ENCODE results near the gene PHF23.

PHF23 gene

GRCh38 chr17:7233701-7234082 lies 5.6 kb downstream of the PHF23 start:
- Histone ChIP-seq H3K79me2 (ENCODE audit: insufficient read depth, low read length) (peaks cover 97% of the 10 kb centered on the region), H3K4me2 (ENCODE audit: insufficient read depth, low read length) (peak overlapping the region; percentile 99), H3K27ac (ENCODE audit: low read length) (peak overlapping the region; percentile 97), H2AFZ (ENCODE audit: low read depth, low read length) (peak overlapping the region; percentile 75), H3K27me3 (ENCODE audit: insufficient read depth, low read length, poor library complexity) (no peaks in the 10 kb centered on the region), H3K4me1 (ENCODE audit: insufficient read depth, low read length) (peaks cover 61% of the 10 kb centered on the region), H3K9me3 (ENCODE audit: insufficient read depth, low read length, severe bottlenecking) (no peaks in the 10 kb centered on the region), H3K4me3 (ENCODE audit: low read depth in 1 of 2, low read length in 2 of 2) (peak overlapping the region; percentile 83 to 93), H3K36me3 (ENCODE audit: insufficient read depth, low read length) (peaks cover 61% of the 10 kb centered on the region), H3K9ac (ENCODE audit: low read depth, low read length) (peak overlapping the region; percentile 90), H4K20me1 (ENCODE audit: insufficient read depth, low read length) (peaks cover 57% of the 10 kb centered on the region)
- TF ChIP-seq CTCF (IDR thresholded peaks at IDR 0.05; ENCODE audit: borderline replicate concordance, extremely low read depth, low read length, poor library complexity, severe bottlenecking), result no peak
- no peak for TF ChIP-seq EZH2 (IDR thresholded peaks at IDR 0.05; ENCODE audit: borderline replicate concordance, low read depth, low read length, severe bottlenecking)
- DNase-seq (no peak), ATAC-seq (ENCODE audit: insufficient read depth, low read depth) (peak; percentile 11)

DNA sequence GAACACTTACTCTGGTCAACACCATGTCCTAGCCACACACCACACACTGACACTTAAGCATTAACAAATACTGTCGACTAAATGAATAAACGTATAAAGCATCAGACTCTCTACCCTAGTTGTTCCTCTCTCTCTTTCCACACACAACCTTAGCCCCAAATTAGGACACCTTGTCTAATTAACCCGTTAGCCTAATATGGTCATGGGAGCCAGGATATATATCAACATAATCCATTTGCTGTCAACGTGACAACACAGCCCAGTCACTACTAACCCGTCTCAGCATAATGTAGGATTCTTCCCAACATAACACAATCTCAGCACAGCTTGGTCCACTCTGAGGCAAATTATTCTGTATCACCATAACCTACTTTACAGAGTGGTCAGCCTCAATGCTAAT lies 7.1 kb downstream of the PHF23 start:
- H3K36me3 ChIP-seq (ENCODE audit: insufficient read depth, low read length), result peaks cover 74% of the 10 kb centered on the region
- no peak for ATAC-seq (ENCODE audit: insufficient read depth, low read depth)

DNA sequence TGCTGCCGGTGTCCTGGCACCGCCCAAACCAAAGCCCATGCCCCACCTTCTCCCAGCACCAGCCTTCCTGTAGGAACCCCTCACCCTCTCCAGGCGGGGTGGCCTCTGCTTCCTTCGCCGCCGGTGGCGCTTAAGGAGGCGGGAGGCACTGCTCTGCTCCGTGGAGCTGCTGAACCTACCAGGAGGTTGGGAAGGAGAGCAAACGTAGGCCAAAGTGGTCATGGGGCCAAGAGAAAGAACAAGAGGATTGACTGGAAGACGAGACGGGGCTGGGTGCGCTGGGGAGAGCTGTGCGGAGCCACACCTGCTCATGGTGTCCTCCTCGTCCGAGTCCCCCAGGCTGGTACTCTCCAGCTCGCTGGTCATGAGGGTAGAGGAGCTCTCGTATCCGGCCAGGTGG lies 9.8 kb downstream of the PHF23 start:
- TF ChIP-seq EZH2 (IDR thresholded peaks at IDR 0.05; ENCODE audit: borderline replicate concordance, low read depth, low read length, severe bottlenecking), result no peak
- no peak for TF ChIP-seq CTCF (IDR thresholded peaks at IDR 0.05; ENCODE audit: borderline replicate concordance, extremely low read depth, low read length, poor library complexity, severe bottlenecking)
- no peak for DNase-seq
- Histone ChIP-seq H3K9ac (ENCODE audit: low read depth, low read length) (no peak overlapping the region), H4K20me1 (ENCODE audit: insufficient read depth, low read length) (peaks cover 38% of the 10 kb centered on the region), H3K9me3 (ENCODE audit: insufficient read depth, low read length, severe bottlenecking) (no peaks in the 10 kb centered on the region), H3K36me3 (ENCODE audit: insufficient read depth, low read length) (peaks cover 73% of the 10 kb centered on the region), H2AFZ (ENCODE audit: low read depth, low read length) (no peak overlapping the region), H3K4me2 (ENCODE audit: insufficient read depth, low read length) (no peak overlapping the region), H3K27ac (ENCODE audit: low read length) (no peak overlapping the region), H3K4me1 (ENCODE audit: insufficient read depth, low read length) (peaks cover 29% of the 10 kb centered on the region), H3K79me2 (ENCODE audit: insufficient read depth, low read length) (peaks cover 55% of the 10 kb centered on the region), H3K4me3 (ENCODE audit: low read depth in 1 of 2, low read length in 2 of 2) (no peak overlapping the region), H3K27me3 (ENCODE audit: insufficient read depth, low read length, poor library complexity) (no peaks in the 10 kb centered on the region)
- no peak for ATAC-seq (ENCODE audit: insufficient read depth, low read depth)

More for the DNA sequence above, 7.1 kb downstream of the PHF23 start:
- Histone ChIP-seq H3K79me2 (ENCODE audit: insufficient read depth, low read length) (peaks cover 82% of the 10 kb centered on the region), H3K9me3 (ENCODE audit: insufficient read depth, low read length, severe bottlenecking) (no peaks in the 10 kb centered on the region), H3K4me1 (ENCODE audit: insufficient read depth, low read length) (peaks cover 55% of the 10 kb centered on the region), H3K9ac (ENCODE audit: low read depth, low read length) (peak overlapping the region; percentile 90; the same call in 1 of the 2 replicates), H3K4me2 (ENCODE audit: insufficient read depth, low read length) (peak overlapping the region; percentile 99), H3K27ac (ENCODE audit: low read length) (peak overlapping the region; percentile 17), H4K20me1 (ENCODE audit: insufficient read depth, low read length) (peaks cover 56% of the 10 kb centered on the region), H2AFZ (ENCODE audit: low read depth, low read length) (no peak overlapping the region), H3K27me3 (ENCODE audit: insufficient read depth, low read length, poor library complexity) (no peaks in the 10 kb centered on the region), H3K4me3 (ENCODE audit: low read depth in 1 of 2, low read length in 2 of 2) (peak overlapping the region in 1 of 2 experiments; percentile 83; a peak in 2 of 4 replicates)
- no peak for TF ChIP-seq CTCF (IDR thresholded peaks at IDR 0.05; ENCODE audit: borderline replicate concordance, extremely low read depth, low read length, poor library complexity, severe bottlenecking)
- TF ChIP-seq EZH2 (IDR thresholded peaks at IDR 0.05; ENCODE audit: borderline replicate concordance, low read depth, low read length, severe bottlenecking), result no peak
- DNase-seq, result no peak

DNA sequence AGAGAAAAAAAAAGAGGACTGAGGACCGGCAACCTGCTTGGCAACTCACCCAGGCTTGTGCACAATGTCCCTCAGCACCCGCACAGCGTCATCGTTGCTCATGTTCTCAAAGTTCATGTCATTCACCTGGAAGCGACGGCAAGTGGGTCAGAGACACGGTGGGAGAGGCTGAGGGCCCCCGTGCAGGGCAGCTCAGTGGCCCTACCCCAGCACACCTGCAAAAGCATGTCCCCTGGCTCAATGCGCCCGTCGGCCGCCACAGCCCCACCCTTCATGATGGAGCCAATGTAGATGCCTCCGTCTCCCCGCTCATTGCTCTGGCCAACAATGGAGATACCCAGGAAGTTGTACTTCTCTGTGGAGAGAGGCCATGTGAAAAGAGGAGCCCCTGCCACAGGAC lies 10.3 kb downstream of the PHF23 start:
- no peak overlapping the region for H3K27ac ChIP-seq (ENCODE audit: low read length)
- ATAC-seq (ENCODE audit: insufficient read depth, low read depth) (no peak), DNase-seq (no peak)
- no peak overlapping the region for H3K4me3 ChIP-seq (ENCODE audit: low read depth in 1 of 2, low read length in 2 of 2)
- H3K36me3 ChIP-seq (ENCODE audit: insufficient read depth, low read length), result peaks cover 78% of the 10 kb centered on the region
- H3K4me1 ChIP-seq (ENCODE audit: insufficient read depth, low read length), result peaks cover 28% of the 10 kb centered on the region
- H3K4me2 ChIP-seq (ENCODE audit: insufficient read depth, low read length), result no peak overlapping the region
- no peak overlapping the region for H3K9ac ChIP-seq (ENCODE audit: low read depth, low read length)
- no peak overlapping the region for H2AFZ ChIP-seq (ENCODE audit: low read depth, low read length)
- no peaks in the 10 kb centered on the region for H3K9me3 ChIP-seq (ENCODE audit: insufficient read depth, low read length, severe bottlenecking)
- H3K27me3 ChIP-seq (ENCODE audit: insufficient read depth, low read length, poor library complexity), result no peaks in the 10 kb centered on the region
- no peak for TF ChIP-seq CTCF (IDR thresholded peaks at IDR 0.05; ENCODE audit: borderline replicate concordance, extremely low read depth, low read length, poor library complexity, severe bottlenecking)
- no peak for TF ChIP-seq EZH2 (IDR thresholded peaks at IDR 0.05; ENCODE audit: borderline replicate concordance, low read depth, low read length, severe bottlenecking)
- peaks cover 51% of the 10 kb centered on the region for H3K79me2 ChIP-seq (ENCODE audit: insufficient read depth, low read length)
- H4K20me1 ChIP-seq (ENCODE audit: insufficient read depth, low read length), result peaks cover 41% of the 10 kb centered on the region

All from DND-41 (cell line).